IPS DF 4.7 (cell line): ENCODE measurements around the gene ELN.

Source experiments
- DNase-seq: peaks from one replicate; pipeline ENCODE4 v3.0.0-alpha.2; 2013; ENCODE audit warnings: low spot score; ENCODE audit errors: extremely low read depth

ELN gene

DNA sequence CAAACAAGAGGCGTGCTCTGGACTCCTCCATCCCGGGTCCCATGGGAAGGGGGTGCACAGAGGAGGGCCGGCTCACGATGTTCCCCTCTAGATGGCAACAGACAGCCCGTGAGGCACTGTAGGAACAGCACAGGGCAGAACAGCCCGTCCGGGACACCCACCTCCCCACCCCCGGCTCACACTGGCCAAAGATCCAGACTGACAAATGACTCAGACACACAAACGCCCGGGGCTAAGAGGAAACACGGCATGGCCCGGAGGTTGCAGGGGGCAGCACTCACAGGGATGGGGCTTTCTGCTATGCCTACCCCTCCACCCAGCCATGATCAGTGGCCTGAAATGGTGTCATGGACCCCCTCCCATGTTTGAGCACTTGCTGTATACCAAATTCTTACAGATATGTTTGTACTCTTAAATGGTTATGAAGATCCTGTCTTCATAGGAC lies 4.9 kb upstream of the ELN start:
- DNase-seq = no peak

GRCh38 chr7:74023786-74024185 lies 4.2 kb upstream of the ELN start:
- no peak for DNase-seq

- DNase-seq = no peak
These were observed 2.8 kb upstream of the ELN start for GRCh38 chr7:74025146-74025545.

DNA sequence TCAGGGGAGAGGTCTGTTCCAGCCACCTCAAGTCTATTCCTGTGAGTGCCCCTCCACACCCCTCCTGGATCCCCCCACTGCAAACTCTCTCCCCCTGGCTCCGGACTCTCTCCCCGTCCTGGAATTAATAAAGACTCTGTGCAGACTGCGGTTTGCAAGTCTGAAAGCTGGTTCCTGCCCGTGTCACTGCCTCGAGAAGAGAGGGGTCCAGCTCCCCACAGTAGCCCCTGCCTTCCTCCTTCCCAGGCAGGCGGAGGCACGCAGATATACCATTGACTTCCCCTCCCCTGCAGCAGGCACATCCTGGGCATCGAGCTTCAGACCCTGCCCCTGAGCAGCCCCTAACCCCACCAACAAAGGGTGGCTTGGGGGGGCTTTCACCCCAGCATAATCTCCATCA lies 2.2 kb upstream of the ELN start:
- no peak for DNase-seq

GRCh38 chr7:74026406-74026902 lies 1.5 kb upstream of the ELN start:
- DNase-seq = no peak

GRCh38 chr7:74026903-74027682 lies 880 bp upstream of the ELN start:
- DNase-seq = no peak

- no peak for DNase-seq
These were observed 407 bp downstream of the ELN start for GRCh38 chr7:74028321-74028838.

DNA sequence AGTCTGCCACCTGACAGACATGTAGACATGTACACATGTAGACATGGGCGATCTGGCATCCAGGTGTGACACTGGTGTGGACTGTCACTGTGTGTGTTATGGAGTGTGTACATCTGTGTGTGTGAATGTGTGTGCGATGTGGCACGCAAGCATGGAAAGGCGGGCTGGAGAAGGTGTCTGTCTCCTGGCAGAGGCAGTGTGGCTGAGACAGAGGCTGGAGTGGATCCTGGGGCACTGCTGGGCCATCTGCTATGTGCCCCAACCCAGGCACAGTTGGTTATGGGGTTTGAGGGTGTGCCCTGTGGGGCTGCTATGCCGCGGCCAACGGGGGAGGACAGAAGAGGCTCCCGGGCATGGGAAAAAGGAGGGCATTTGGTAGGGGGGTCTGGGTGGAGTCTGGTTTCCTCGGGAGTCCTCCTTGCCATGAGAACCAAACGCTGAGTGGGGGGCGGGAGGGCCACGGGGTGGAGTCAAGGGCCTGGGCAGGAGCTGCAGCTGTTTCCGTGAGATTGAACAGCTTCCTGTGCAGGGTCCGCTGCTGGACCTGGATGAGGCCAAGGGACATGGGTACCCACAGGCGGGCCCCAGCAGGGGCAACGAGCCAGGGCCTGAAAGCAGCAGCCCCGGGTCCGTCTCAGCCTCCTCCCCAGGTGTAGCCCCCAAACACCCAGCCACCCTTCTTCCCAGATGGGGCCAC lies 1.3 kb downstream of the ELN start:
- no peak for DNase-seq

- no peak for DNase-seq
These were observed 2.0 kb downstream of the ELN start for GRCh38 chr7:74029991-74030415.

DNA sequence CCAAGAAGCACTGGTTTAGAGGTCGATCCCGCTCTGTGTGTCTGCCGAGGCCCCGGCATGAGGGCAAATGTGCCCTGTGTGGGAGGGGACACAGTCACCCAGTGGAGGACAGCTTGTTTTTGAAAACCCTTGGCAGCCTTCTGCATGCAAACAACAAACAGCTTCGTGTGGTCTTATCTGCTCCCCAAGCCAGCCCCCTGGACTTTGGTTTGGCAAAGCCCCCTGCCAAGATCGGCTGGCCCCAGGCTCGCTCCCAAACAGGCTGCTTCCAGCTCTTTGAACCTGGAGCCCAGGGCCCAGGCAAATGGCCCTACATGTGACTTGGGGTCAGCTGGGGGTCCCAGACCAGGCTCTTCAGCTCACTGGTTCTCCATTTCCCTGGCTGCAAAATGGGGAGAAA lies 2.9 kb downstream of the ELN start:
- DNase-seq = no peak

GRCh38 chr7:74031403-74032190 lies 3.6 kb downstream of the ELN start:
- DNase-seq = no peak

- no peak for DNase-seq
These were observed 4.2 kb downstream of the ELN start for GRCh38 chr7:74032191-74032490.

GRCh38 chr7:74032624-74033371 lies 4.8 kb downstream of the ELN start:
- DNase-seq = no peak

- no peak for DNase-seq
These were observed 5.7 kb downstream of the ELN start for GRCh38 chr7:74033372-74034311.

- no peak for DNase-seq
These were observed 9.6 kb downstream of the ELN start for GRCh38 chr7:74037609-74038008.

- DNase-seq = no peak
These were observed 10.4 kb downstream of the ELN start for GRCh38 chr7:74038194-74038961.

DNA sequence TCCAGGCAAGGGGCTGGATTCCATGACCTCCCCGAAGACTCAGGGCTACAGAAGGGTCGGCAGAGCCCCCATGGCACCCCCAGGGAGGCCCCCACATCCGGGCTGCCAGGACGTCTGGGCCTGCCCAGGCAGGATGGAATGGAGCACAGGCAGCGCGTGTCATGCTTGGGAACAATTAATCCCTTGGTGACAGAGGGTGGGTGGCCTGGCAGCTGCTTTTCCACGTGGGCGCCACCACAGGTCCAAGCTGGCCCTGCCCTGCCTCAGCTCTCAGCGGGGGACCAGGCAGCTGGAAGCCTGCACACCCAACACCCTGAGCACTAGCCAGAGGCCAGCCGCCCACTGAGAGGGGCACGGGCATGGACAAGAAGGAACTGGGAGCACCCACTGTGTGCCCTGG lies 11.4 kb downstream of the ELN start:
- DNase-seq = no peak

GRCh38 chr7:74040101-74040790 lies 12.3 kb downstream of the ELN start:
- DNase-seq = no peak
